Left ventricle myocardium inferior (tissue), 1 donor: Measurements from ENCODE around the gene CAPN8. TPM values are rescaled to one million over a fixed set of nuclear protein-coding genes. Genes with fewer than 3 reads are reported as not detected.

Source experiments
- DNase-seq: peaks from one replicate; pipeline ENCODE4 v3.0.0-alpha.2; 2020
- H3K27ac ChIP-seq: fragments of 200-600 bp; replicated peaks from 2 replicates; pipeline ENCODE4 v1.8.0; 2021
- H3K27me3 ChIP-seq: fragments of 200-600 bp; 2 replicates; pipeline ENCODE4 v1.8.0; 2021; ENCODE audit warnings: low read depth
- H3K36me3 ChIP-seq: fragments of 200-600 bp; 2 replicates; pipeline ENCODE4 v1.8.0; 2021
- H3K4me1 ChIP-seq: fragments of 200-600 bp; 2 replicates; pipeline ENCODE4 v1.8.0; 2021
- H3K4me3 ChIP-seq: fragments of 200-600 bp; 2 replicates; pipeline ENCODE4 v1.8.0; 2021; ENCODE audit warnings: mild to moderate bottlenecking, moderate library complexity
- H3K9me3 ChIP-seq: fragments of 200-600 bp; replicated peaks from 2 replicates; pipeline ENCODE4 v1.8.0; 2021
- CTCF ChIP-seq: fragments of 200-600 bp; IDR thresholded peaks from 2 replicates; pipeline ENCODE4 v1.8.0; 2021; ENCODE audit warnings: antibody characterized with exemption, mild to moderate bottlenecking, borderline replicate concordance
- intact Hi-C: fragments of 100-400 bp; cut with micrococcal nuclease; formaldehyde crosslinking; loops from one replicate; pipeline ENCODE4 v1.11.0; 2022
- total RNA-seq: library from RNA; stranded (reverse); fragmentation: NEBNext Ultra II Directional; extraction: Animal tissue kit (Norgen Biotek cat#: 25700); gene quantifications from one replicate; pipeline ENCODE4 v1.2.1, GENCODE V29; 2021
- donor health status: DM: no; HTN: yes; CAD: no; lungs with severe emphysema.

Gene CAPN8
- total RNA-seq, 1 donor from 2014 or later, result not detected

GRCh38 chr1:223657978-223658377 is 7.5 kb downstream of the CAPN8 start:
- Histone ChIP-seq H3K4me1 (no peaks in the 10 kb centered on the region), H3K27ac (no peak overlapping the region), H3K27me3 (peaks cover 6% of the 10 kb centered on the region), H3K4me3 (no peak overlapping the region), H3K36me3 (no peaks in the 10 kb centered on the region), H3K9me3 (no peaks in the 10 kb centered on the region)
- no peak for TF ChIP-seq CTCF
- DNase-seq, result no peak
- intact Hi-C loops, result no loop called here

GRCh38 chr1:223654083-223654482 is 11.4 kb downstream of the CAPN8 start:
- H3K9me3 ChIP-seq, result no peaks in the 10 kb centered on the region
- TF ChIP-seq CTCF, result no peak
- H3K4me3 ChIP-seq, result no peak overlapping the region
- peaks cover 9% of the 10 kb centered on the region for H3K4me1 ChIP-seq
- peaks cover 5% of the 10 kb centered on the region for H3K27me3 ChIP-seq
- no peak for DNase-seq
- no peak overlapping the region for H3K27ac ChIP-seq
- intact Hi-C loops, result no loop called here
- H3K36me3 ChIP-seq, result no peaks in the 10 kb centered on the region

- Histone ChIP-seq H3K27ac (no peak overlapping the region), H3K4me1 (peaks cover 9% of the 10 kb centered on the region)
- TF ChIP-seq CTCF, result no peak
Observed at GRCh38 chr1:223653431-223653830, 12.1 kb downstream of the CAPN8 start.

GRCh38 chr1:223653015-223653414 is 12.5 kb downstream of the CAPN8 start:
- no peak for TF ChIP-seq CTCF
- intact Hi-C loops, result no loop called here
- Histone ChIP-seq H3K9me3 (no peaks in the 10 kb centered on the region), H3K27me3 (no peaks in the 10 kb centered on the region), H3K4me3 (no peak overlapping the region), H3K4me1 (peaks cover 9% of the 10 kb centered on the region), H3K36me3 (no peaks in the 10 kb centered on the region), H3K27ac (no peak overlapping the region)
- DNase-seq, result no peak

More at GRCh38 chr1:223653431-223653830, 12.1 kb downstream of the CAPN8 start:
- H3K9me3 ChIP-seq, result no peaks in the 10 kb centered on the region
- no peak for DNase-seq
- intact Hi-C loops, result no loop called here
- H3K36me3 ChIP-seq, result no peaks in the 10 kb centered on the region
- no peak overlapping the region for H3K4me3 ChIP-seq
- H3K27me3 ChIP-seq, result no peaks in the 10 kb centered on the region

GRCh38 chr1:223652436-223652941 is 13.0 kb downstream of the CAPN8 start:
- Histone ChIP-seq H3K27ac (no peak overlapping the region), H3K4me1 (peaks cover 9% of the 10 kb centered on the region), H3K27me3 (no peaks in the 10 kb centered on the region), H3K9me3 (no peaks in the 10 kb centered on the region), H3K4me3 (no peak overlapping the region), H3K36me3 (no peaks in the 10 kb centered on the region)
- DNase-seq, result no peak
- TF ChIP-seq CTCF, result no peak
- intact Hi-C loops, result no loop called here
